GM18520 (cell line): Measurements from ENCODE around the gene LYRM1.
"Not testable (repeated sequence)": the region's sequence is repeated elsewhere in the genome, so short reads cannot be mapped to it uniquely, and the experiment has no call there.

ENCODE experiments used
- ATAC-seq: cut with Tn5 transposase; IDR thresholded peaks from one replicate; pipeline ENCODE4 v1.9.1; 2021; ENCODE audit not compliant: unreplicated experiment

The LYRM1 gene

GRCh38 chr16:20901436-20902112 is 1.0 kb downstream of the LYRM1 start:
- ATAC-seq, result no peak

DNA sequence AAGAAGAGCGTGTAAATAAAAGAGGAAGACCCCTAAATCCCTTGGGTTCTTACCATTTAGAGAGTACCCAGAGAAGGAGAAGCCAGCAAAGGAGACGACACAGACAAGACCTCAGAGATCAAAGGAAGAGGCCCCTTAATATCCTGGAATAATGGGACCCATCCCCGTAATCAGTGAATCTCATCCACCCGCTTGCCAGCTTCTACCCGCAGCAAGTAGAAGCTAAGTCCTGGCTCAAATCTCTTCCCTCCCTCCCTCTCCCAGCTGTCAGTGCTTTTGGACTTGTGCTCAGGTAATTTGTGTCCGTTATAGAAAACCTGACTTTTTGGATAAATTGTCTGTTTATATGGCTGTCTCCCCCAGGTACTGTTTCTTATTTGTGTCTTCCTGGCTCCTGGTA is 1.9 kb downstream of the LYRM1 start:
- ATAC-seq, result no peak

DNA sequence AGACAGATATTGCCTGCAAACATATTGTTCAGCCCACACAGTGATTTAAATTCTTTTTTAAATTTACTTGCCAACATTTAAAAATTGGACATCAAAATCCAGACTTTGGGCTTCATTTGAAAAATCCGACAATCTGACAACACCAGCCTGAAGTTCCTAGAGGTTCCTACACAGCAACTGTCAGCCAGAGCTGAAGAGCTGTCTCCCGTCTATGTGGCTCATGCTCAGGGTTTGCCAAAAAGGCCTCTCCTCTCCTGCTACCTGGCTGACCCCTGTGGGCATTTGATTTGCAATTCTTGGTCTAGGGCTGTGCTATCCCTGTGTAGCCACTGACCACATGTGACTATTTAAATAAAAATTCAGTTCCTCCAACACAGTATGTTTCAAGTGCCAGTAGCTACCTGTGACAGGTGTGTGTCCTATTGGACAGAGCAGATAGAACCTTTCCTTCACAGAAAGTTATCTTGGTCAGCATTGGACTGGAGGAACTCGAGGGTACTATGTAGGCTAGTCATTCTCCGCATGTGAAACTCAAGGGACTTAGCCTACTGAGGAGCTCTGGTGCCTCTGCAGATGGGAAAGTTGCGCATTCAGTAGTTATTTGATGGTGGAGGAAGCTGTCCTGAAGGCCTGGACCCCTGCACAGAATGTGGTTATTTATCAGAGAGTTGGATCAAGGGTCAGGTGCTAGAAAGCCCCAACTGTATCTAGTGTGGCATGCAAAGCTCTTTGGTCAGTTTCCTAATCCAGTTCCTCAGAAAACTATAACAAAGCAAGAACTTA is 2.7 kb downstream of the LYRM1 start:
- ATAC-seq, result no peak

DNA sequence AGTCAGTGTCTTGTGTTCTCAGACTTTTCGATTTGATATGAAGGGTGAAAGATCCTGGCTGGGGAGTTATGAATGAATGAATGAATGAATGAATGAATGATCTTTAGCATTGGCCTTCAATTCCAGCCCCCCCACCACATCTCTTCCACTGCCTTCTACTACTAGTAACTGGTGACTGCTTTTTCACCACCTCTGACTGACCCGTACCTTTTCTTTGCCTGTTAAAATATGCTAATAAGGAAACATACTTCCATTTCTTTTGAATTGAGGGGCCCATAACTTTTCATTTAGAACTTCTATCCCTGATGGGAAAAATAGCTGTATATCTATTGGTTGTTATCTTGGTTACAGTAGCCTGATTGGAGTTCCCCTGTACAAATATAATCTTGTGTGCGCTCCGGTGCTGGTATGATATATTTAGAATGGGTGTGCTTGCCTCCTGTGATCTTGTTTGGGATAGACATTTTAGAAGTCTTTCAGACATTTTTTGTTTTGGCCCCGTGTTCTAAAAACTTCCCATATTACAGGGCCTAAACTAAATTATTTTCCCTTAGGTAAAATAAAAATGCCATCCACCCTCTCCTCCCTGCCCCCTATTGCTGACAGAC is 3.4 kb downstream of the LYRM1 start:
- ATAC-seq, result no peak

DNA sequence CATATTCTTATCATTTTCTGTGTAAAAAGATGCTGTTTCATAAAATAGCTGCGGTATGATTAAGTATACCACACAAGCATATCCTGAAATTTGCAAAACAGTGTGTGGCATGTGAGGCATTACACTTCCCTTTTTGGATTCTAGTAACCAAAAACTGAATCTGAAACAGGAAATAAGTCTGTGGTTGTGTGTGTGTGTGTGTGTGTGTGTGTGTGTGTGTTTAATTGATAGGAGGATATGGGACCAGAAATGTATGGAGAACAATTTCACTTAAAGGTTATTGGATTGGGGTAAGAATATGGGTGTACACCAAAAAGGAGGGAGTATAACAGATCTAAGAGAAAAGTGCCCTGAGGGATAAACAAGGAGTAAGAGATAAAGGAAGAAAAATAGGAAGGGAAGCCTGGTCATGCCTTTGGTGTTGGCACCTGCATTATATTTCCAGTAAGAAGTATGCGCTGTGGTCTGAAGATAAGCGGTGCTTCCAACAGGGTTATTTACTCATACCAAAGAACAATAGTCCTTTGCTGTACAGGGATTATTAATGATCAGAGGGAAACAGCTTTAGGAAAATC is 4.0 kb downstream of the LYRM1 start:
- ATAC-seq, result no peak

- no peak for ATAC-seq
These were observed 5.0 kb downstream of the LYRM1 start for GRCh38 chr16:20905576-20905975.

- ATAC-seq, result no peak
These were observed 6.0 kb downstream of the LYRM1 start for GRCh38 chr16:20906341-20907255.

- no peak for ATAC-seq
These were observed 10.3 kb downstream of the LYRM1 start for GRCh38 chr16:20910781-20911321.

- ATAC-seq, result no peak
These were observed 10.8 kb downstream of the LYRM1 start for GRCh38 chr16:20911361-20911760.

DNA sequence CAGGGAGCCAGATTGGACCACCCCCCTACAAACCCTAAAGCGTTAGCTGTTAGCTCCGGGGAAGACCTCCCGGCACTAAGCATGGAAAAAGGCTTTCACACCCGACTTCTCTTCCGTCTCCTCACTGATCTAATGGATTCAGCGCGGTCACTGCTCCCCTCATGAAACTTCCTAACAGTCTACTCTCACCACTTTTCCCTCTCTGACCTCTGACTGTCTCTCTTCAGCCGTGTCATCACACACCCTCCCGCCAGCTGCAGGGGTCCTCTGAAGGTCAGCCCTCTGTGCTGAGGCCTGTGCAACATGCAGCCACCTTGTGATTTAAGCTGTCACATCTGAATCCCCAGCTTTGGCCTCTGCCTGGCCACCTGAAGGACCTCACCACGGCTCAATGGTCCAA is 15.7 kb downstream of the LYRM1 start:
- no peak for ATAC-seq

- no peak for ATAC-seq
These were observed 16.4 kb downstream of the LYRM1 start for GRCh38 chr16:20916942-20917341.

DNA sequence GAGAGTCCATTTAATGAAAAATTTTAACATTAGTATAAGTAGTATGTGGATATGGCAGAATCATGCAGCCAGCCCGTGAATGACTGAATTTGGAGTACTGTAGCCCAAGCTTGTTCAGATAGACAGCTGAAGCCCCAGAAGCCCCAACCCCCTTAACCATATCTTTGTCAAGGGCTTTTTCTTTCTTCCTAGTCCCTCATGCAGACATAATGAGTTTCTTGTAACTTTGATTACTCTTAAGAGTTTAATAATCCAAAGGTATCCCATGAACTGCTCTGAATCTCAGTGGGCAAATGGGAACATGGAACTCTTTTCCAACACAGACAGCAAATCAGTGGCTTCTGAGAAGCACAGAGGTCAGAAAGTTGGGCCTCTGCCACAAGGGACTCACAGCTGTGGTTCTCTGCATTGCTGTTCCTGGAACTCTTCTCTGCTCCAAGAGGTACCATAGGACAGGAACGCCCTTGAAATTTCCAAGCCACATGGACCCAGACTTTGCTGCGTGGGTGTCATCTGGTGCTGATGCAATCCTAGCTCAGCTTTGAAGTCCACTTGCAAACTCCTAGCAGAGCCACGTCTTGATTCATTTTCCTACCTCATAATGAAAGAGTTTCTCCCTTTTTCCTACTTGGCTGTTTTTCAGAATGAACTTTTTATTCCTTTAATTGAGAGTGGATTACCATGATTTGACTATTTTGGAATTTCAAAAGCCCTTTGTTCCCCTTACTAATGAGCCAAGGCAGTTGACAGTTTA is 18.1 kb downstream of the LYRM1 start:
- no peak for ATAC-seq

DNA sequence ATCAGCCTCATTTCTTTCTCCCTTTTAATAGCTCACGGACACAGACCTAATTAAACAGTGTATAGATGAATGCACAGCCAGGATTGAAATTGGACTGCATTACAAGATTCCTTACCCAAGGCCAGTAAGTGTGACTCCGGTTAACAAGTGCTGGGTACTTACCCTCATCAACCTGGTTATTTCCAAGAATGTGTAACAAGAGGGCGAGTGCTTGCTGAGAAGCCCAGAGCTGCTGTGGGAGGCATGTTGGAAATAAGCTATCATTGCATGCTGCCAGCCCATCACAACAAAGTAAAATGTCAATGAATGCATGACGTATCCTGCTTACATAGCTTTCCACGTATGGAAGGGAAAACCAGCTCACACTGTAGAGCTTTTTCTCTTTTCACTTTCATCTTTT is 19.5 kb downstream of the LYRM1 start:
- no peak for ATAC-seq

DNA sequence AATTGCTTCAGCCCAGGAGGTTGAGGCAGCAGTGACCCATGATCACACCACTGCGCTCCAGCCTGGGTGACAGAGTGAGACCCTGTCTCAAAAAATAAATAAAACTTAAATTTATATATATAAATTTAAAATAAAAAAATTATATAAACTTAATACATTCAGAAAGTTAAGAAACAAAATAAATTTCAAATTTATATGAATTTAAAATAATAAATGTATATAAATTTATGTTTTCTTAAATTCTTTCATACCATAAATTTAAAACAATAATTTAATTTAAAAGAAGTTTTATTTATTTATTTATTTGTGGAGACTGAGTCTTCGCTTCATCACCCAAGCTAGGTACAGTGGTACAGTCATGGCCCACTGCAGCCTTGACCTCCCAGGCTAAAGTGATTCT is 20.2 kb downstream of the LYRM1 start:
- ATAC-seq, result no peak

DNA sequence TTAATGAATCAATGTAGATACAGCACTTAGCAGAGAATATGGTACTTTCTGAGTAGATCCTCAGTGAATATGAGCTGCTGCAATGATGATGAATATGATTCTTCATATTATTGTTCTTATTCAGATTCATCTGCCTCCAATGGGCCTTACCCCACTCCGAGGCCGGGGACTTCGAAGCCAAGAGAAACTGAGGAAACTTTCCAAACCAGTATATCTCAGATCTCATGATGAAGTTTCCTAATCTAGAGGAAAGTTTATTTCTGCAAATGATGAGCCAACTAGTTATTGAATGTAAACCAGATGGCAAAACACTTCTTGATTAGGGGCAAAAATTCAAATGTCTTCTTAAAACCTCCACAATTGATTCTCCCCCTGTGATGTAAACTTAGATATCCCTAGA is 23.3 kb downstream of the LYRM1 start:
- ATAC-seq, result no peak

- no peak for ATAC-seq
These were observed 25.2 kb downstream of the LYRM1 start for GRCh38 chr16:20925751-20926150.

DNA sequence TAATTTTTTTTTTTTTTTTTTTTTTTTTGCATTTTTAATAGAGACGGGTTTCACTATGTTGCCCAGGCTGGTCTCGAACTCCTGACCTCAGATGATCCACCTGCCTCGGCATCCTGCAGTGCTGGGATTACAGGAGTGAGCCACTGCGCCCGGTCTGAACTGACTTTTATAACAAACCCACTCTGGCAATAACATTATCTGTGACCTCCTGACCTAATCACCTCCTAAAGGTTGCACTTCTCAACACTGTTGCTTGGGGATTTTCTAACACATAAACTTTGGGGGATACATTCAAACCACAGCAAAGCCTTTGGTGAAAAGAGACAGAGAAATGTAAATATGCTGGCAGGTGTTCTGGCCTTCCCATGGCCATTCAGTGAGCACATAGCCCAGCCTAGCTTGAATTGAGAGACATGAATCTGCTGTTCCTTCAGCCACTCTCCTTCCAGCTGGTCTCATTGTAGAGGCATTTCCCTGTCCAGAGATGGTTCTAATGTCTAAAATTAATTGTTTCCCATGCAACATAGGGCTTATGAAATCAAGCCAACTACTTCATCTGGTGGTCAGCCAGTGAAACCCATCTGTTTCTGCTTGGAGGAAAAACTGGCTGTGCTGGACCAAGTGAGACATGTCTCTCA is 28.3 kb downstream of the LYRM1 start:
- no peak for ATAC-seq

DNA sequence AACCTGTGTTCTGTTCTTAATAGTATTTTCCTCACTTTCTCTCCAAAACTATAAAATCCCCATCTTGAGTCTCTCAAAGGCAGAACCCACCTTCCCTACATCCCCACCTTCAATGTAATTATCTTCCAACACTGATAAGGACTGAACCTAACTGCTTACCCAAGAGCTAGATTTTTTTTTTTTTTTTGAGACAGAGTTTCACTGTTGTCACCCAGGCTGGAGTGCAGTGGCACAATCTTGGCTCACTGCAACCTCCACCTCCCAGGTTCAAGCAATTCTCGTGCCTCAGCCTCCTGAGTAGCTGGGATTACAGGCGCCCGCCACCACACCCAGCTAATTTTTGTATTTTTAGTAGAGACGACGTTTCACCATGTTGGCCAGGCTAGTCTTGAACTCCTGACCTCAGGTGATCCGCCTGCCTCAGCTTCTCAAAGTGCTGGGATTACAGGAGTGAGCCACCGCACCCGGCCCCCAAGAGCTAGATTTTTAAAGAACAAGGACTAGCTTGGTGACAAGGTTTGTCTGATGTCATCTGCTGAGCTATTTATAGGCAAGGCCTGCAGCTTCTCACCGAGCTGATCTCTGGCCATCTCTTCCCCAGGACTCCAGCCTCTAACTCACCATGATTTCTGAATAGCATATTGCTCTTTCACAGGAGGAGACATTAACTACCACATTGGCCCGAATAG is 29.2 kb downstream of the LYRM1 start:
- not testable (repeated sequence) for ATAC-seq

DNA sequence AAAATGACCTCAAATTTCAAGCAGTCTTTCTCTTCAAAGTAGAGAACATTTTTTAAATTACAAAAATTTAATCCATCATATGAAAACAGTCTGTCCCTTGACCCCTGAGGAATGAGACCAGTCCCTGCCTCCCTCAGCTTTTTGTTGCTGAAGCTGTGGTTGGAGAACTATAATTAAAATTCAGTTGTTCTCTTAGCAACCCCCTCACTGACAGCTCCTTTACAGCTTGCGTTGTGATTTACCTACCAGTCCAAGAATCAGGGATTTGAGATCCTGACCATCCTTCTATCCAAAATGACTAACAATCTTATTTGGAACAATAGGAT is 29.8 kb downstream of the LYRM1 start:
- ATAC-seq, result no peak
